GM03348 (cell line): ENCODE results near the gene PCOLCE2.

Experiments
- DNase-seq: peaks from one replicate; pipeline ENCODE4 v3.0.0; 2012; ENCODE audit warnings: low spot score

PCOLCE2 gene

DNA sequence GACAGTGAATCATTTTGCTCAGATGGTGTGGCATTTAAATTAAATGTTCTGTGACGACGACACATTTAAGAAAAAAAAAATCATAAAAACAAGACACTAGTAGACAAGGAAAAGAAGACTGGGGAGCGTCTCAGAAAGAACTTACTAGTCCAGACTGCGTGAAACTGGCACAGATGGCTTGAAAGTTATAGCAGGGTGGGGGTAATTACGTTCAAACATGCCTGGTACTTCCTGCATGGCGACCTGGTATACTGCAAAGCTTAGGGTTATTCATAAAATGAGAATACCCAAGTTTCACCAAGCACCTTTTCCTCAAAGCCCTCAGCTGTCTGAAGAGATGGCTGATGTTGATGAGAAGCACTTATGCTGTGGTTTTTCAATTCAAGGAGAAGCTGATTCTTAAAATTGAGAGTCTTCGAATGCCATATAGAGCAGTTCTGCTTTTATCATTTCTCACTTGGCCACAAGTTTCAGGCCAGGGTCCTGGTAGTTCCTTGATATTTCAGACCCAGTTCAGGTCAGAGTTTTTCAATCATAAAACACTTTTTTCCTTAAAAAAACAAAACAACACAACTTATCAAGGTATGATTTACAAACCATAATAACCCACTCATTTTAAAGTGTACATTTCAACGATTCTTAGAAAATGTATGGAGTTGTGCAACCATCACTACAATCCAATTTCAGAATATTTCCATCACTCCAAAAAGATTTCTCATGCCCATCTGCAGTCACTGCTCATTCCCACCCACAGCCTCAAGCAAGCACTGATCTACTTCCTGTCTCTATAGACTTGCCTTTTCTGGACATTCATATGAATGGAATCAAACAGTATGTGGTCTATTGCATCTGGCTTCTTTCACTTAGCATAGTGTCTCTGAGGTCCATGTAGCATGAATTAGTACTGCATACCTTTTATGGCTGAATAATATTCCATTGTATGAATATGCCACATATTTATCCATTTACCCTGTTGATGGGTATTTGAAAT is 24.7 kb downstream of the PCOLCE2 start:
- no peak for DNase-seq

DNA sequence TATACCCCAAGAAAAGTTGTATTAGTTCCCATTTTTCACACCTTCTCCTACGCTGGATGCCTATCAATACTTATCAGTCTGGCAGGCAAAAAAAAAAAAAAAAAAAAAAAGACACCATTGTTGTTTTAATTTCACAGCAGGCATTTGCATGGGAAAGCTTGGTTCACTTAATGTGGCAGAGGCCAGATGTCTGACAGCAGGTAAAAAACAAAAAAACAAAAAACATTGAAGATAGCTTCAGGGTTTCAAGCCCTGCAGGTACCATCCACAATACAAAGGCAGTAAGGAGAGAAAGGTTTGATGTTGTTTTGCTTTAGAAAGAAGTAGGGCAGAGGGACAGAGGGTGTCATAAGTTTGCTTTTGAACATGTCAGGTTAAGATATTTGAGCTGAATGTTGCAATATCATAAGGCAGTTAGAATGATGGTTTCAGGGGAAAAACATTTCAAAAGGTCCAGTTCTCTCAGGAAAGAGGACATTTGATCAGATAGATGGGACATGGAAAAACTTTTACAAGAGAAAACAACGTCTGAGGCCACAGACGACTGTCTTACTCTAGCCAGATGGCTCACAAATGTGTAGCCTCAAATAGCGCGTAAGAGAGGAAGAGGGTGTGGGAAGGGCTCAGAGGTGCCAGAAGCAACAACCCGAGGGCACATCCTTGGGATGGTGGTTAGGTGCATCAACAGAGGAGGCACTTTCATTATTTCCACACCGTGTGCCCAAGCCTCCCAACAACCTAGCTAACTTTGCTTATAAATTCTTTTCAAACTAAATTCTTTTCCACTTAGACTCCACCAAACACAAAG is 25.7 kb downstream of the PCOLCE2 start:
- peak; percentile 54 for DNase-seq

- DNase-seq, result no peak
These were observed 27.0 kb downstream of the PCOLCE2 start for GRCh38 chr3:142861926-142862325.

- DNase-seq, result no peak
These were observed 30.8 kb downstream of the PCOLCE2 start for GRCh38 chr3:142858043-142858442.

GRCh38 chr3:142857056-142857455 is 31.8 kb downstream of the PCOLCE2 start:
- DNase-seq, result no peak

- DNase-seq, result peak; percentile 19
These were observed 35.4 kb downstream of the PCOLCE2 start for GRCh38 chr3:142853270-142854168.

DNA sequence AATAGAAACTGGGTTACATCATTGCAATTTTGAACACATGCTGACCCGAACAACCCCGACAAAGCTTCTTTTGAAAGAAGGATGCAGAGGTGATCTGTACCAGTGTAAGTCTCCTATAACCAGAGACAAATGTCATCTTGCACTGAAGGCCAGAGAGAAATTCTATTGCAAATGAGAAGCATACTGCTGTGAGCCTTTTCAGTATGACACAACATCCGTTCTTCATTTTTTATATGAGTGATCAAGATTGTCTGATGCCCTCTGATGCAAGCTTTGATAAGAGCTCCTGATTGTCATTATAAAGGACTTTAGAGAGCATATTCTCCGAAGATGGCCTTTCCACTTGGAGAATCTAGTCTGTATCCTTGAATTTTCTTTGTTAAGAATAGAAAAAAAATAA is 36.9 kb downstream of the PCOLCE2 start:
- no peak for DNase-seq

GRCh38 chr3:142850395-142851023 is 38.4 kb downstream of the PCOLCE2 start:
- DNase-seq, result peak; percentile 78

GRCh38 chr3:142849148-142849547 is 39.7 kb downstream of the PCOLCE2 start:
- no peak for DNase-seq

DNA sequence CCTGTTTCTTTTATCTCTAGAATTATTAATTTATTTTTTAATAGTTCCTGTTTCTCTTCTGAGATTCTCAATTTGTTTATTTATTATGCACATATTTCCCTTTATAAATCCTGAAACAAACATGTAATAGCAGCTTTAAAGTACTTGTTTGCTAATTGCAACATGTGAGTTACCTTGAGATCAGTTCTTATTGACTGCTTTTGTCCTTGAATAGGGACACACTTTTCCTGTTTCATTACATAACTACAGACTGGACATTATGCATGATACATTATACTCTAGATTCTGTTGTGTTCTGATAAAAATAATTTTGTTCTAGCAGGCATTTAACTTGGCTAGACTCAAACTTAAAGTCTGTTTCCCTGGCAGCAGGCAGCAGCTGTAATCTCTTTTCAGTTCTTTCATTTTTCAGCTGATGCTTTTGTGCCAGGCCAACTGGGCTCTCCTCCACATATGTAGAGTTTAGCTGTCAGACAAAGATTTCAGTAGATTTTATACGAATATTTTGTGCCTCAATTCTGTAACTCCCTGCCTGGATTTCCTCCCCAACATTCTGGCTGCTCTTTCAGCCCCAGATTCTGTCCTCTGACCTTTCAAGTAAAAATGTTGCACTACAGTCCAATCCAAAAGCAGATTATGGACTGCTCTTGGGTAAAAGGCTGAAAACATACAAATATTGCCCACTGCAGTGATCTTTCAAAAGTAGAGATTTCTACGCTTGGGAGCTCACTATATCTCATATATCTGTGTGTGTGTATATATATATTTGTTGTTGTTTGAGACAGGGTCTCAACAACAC is 41.9 kb downstream of the PCOLCE2 start:
- DNase-seq, result no peak

DNA sequence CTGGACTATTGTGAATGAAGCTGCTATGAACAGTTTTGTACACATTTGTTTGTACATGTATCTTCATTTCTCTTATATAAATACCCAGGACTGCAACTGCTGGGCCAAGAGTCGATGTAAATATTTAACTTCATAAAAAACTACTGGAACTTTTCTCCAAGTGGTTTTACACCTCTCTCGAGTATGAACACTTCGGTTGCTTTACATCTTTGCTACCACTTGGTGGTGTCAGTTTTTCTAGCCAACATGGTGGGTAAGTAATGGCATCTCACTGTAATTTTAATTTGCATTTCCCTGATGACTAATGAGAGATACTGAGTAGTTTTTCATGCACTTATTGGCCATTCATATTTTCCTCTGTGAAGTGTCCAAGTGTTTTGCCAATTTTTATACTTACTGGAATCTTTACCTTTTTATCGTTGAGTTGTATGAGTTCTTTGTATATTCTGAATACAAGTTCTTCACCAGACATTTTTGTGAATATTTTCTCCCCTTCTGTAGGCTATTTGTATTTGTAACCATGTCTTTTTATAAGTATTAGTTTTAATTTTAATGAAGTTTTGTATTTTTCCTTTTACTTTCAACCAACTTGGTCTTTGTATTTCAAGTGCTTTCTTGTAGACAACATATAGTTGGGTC is 44.4 kb downstream of the PCOLCE2 start:
- DNase-seq, result peak; percentile 56

DNA sequence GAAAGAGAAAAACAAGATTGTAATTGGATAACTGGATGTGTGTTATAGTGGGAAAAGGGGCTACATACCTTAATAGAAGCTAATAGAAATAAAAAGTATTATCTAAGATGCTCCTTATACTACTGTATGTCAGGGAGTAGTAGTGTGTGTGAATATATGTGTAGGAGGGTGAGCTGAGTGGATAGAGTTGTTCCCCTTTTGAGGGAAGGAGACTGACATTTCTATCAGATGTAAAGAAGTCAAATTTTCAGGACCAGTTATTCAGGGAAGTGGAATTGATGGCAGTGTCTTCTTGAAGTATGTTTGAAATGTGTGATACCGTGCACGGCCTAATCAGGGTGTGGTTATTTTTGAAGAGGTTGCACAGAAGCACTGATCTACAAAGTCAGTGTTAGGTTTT is 49.1 kb downstream of the PCOLCE2 start:
- no peak for DNase-seq

GRCh38 chr3:142837526-142837925 is 51.4 kb downstream of the PCOLCE2 start:
- no peak for DNase-seq

- peak; percentile 87 for DNase-seq
These were observed 60.1 kb downstream of the PCOLCE2 start for GRCh38 chr3:142828703-142829305.

DNA sequence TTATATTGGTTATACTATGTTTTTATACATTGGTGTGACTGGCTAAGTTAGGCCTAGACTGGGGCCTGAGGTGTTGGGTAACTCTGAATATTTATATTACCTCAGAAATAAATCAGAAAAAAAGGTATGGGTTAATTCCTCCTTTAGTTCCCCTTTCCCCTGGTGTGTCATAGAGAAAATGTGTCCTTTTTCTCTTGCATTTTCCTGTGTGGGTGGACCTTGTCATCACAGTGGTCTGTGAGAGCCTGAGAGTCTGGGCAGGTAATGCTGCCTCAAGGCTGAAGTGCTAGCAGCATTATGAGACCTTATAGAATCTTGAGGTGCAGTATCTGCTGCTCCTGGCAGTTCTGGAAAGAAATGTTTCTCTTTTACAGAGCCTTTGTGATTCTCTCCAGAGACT is 69.7 kb downstream of the PCOLCE2 start:
- no peak for DNase-seq

- no peak for DNase-seq
These were observed 70.2 kb downstream of the PCOLCE2 start for GRCh38 chr3:142818651-142819050.

DNA sequence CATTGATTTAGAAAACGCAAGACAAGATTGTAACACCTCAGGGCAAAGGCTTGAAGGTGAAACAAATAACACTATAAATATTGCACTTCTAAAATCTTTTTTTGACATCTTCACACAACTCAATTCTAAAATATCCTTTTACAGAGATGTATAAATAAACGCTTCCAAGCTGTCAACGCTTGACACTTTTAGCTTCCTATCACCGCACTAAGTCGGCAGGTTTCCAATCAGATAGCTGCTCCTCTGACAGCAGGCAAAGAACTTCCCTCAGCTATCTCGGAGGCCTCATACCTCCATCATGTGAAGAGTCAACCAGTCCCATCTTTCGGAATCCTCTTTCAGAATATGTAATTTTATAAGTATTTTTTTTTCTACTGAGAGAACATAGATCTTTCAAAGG is 71.0 kb downstream of the PCOLCE2 start:
- DNase-seq, result no peak

GRCh38 chr3:142817356-142817755 is 71.5 kb downstream of the PCOLCE2 start:
- DNase-seq, result no peak

- DNase-seq, result no peak
These were observed 73.1 kb downstream of the PCOLCE2 start for GRCh38 chr3:142815803-142816202.

GRCh38 chr3:142809259-142809658 is 79.6 kb downstream of the PCOLCE2 start:
- no peak for DNase-seq
